ENCODE measurements around the gene ZNF536.
"Not testable (repeated sequence)": the region's sequence is repeated elsewhere in the genome, so short reads cannot be mapped to it uniquely, and the experiment has no call there.

ZNF536 gene

GRCh38 chr19:30446850-30447552 is 74.8 kb downstream of the ZNF536 start:
- no peak for DNase-seq
- ATAC-seq, result no peak

DNA sequence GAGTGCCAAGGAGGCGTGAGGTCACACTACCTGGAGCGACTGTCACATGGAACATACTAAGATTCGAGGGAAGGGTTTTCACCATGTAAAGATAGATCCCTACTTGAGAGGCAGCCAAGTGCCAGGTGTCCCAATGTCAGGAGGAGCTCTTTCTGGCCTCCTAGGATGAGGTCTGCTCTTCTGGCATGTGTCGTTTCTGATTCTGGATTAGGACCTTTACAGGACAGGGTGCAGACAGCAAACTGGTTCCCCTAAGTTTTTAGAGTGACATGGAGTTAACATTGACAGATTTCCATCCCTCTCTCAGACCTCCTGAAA is 75.3 kb downstream of the ZNF536 start:
- ATAC-seq (no peak), DNase-seq (no peak)

DNA sequence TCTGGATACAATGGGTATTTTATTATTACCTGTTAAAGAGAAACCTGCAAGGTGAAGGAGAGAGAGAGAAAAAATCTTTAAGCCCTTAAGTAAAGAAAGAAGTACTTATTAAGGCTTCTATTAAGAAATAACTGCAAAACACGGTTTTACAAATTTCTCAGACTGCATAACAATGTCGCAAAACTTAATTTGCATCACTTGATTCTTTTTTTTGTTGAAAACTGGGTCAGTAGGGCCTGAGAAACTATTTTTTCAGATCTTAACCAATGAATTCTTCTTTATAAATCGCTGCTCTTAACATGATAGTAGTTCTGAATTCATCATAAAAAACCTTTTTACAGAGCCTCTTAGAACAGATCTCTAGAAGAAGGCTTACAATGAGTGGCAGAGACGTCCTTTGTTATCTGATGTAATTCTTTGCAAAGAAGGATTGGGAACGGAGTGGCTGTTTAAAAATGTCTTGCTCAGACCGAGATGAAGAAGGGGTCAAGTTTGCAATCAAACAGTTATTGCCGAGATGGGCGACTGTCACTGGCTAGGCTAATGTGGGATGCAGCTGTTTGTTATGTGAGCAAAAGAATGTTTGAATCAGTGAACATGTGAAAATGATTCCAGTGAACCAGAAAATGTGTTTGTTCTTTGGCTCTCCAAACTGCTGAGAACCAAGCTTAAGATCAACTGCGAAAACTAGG is 76.3 kb downstream of the ZNF536 start:
- ATAC-seq (no peak), DNase-seq (no peak)

GRCh38 chr19:30449078-30449590 is 77.0 kb downstream of the ZNF536 start:
- DNase-seq (no peak), ATAC-seq (no peak)

- no peak for ATAC-seq
- no peak for DNase-seq
Measured at GRCh38 chr19:30449673-30450072, 77.5 kb downstream of the ZNF536 start.

DNA sequence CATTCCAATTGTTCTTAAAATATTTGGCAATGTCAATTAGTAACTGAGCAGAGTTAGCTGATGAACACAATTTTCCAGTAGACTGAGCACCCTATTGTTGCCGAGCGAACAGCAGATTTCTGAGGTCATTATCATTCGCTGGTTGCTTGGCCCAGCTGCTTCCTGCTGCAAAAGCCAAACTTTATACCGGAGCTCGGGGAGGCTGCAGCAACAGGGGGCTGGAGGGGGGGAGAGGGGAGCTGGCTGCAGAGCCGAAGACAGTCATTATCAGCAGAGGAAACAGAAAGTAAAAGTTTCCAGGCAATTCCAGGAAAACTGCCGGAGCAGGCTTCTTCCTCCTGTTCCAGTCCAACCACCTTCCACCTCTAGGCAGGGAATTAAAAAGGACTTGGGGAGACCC is 77.9 kb downstream of the ZNF536 start:
- ATAC-seq, result no peak

DNA sequence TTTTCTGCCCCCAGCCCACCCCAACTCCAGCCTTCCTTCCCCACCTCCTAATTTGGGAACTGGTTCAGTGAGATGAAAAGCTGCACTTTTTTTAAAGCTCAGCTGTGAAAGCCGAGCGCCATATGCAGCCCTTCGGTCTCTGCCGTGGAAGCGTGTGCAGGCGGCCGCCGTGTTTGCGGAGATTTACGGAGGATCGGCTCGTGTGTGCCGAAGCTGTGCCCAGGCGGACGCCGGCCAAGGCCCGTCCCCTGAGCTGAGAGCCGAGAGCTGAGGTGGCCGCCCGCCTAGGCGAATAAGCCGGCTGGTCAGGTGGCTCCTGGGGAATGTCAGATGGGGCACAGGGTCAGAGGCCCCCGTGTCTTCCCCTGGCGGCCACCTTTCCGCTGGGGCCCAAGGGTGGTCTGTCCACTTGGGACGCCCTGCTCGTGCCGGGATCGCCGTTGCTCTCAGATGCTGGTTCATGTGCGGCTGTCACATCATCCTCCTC is 78.7 kb downstream of the ZNF536 start:
- DNase-seq (no peak), ATAC-seq (no peak)

More for the DNA sequence above, 77.9 kb downstream of the ZNF536 start:
- DNase-seq, result no peak

DNA sequence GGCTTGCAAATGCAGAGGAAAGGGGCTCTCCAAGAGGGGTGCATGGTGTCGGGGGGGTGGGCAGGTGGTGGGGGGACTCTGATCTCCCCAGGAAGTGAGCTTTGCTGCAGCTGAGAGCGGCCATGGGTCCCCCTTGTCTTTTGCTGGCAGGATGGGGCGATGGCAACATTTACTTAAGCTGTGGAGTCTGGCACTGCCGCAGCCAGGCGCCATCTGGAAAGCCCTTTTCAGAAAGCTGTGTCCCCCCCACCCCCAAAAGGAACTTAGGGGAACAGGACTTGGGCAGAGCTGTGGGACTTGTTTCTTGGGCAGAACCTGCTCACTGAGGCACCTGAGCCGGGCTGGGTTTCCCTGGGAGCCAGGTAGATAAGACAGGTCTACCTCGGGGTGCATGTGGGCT is 80.7 kb downstream of the ZNF536 start:
- ATAC-seq, result no peak

DNA sequence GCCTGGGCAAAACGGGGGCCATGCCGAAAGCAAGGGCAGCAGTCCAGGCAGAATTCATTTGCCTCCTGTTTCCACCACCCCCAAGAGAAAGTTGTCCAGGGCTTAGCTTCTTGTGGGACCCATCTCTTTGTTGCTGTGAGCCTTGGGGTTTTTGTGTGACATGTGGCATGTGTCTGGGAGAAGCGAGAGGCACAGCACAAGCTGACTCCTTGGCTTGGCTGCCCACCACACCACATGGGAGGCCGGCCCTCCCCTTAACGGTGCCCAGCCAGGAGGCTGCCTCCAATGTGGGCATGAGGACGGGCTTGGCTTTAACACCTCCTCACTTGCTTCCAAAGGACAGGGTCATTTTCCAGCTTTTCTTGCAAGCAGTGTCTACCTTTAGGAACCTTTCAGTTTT is 81.6 kb downstream of the ZNF536 start:
- ATAC-seq (no peak), DNase-seq (no peak)

More for the DNA sequence above, 80.7 kb downstream of the ZNF536 start:
- DNase-seq, result no peak

DNA sequence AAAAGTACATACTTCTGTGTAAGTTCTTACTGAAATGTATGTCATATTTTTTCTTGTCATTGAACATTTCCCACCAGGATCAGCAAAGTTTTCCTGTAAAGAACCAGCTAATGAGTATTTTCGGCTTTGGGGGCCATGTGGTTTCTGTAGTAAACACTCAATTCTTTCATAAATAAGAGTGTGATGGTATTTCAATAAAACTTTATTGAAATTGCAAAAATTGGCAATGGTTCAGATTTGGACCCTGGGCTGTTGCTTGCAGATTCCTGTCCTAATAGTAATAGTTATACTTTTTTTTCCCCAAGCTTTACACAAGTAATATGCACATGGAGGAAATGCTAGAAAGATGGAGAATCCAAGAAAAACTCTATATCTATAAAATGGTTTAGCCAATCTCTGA is 83.7 kb downstream of the ZNF536 start:
- no peak for DNase-seq
- ATAC-seq, result no peak

GRCh38 chr19:30457484-30457883 is 85.3 kb downstream of the ZNF536 start:
- no peak for DNase-seq
- ATAC-seq, result no peak

GRCh38 chr19:30459859-30460258 is 87.7 kb downstream of the ZNF536 start:
- ATAC-seq (no peak), DNase-seq (no peak)

DNA sequence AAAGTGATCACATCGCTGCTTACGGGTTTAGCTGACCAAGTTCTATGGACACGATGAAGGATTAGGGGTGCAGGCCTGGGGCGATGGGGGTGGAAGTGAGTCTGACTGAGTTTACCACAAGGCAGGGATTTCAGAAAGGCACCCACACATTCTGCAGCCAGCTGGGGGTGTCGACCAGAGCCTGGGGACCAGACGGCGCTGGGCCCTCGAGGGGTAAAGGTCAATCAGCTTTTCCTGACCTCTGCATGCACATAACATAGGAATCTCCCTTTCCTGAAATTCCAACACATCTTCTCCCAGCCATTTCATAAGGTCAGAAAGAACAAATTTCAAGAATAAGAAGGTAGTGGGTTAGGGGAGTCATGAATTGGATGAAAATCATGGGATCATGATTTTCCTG is 92.0 kb downstream of the ZNF536 start:
- DNase-seq (no peak), ATAC-seq (no peak)

DNA sequence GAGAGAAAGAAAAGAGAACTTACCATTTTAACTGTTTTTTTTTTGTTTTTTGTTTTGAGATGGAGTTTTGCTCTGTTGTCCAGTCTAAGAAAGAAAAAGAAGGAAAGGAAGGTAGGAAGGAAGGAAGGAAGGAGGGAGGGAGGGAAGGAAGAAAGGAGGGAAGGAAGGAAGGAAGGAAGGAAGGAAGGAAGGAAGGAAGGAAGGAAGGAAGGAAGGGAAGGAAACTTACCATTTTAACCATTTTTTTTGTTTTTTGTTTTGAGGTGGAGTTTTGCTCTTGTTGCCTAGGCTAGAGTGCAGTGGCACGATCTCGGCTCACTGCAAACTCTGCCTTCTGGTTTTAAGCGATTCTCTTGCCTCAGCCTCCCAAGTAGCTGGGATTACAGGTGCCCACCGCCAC is 94.4 kb downstream of the ZNF536 start:
- not testable (repeated sequence) for ATAC-seq, DNase-seq

GRCh38 chr19:30467239-30467638 is 95.1 kb downstream of the ZNF536 start:
- ATAC-seq, result no peak

GRCh38 chr19:30469774-30470173 is 97.6 kb downstream of the ZNF536 start:
- DNase-seq, result no peak
- no peak for ATAC-seq

More at GRCh38 chr19:30467239-30467638, 95.1 kb downstream of the ZNF536 start:
- DNase-seq, result no peak

GRCh38 chr19:30471441-30471840 is 99.3 kb downstream of the ZNF536 start:
- ATAC-seq, result no peak
- DNase-seq, result no peak

DNA sequence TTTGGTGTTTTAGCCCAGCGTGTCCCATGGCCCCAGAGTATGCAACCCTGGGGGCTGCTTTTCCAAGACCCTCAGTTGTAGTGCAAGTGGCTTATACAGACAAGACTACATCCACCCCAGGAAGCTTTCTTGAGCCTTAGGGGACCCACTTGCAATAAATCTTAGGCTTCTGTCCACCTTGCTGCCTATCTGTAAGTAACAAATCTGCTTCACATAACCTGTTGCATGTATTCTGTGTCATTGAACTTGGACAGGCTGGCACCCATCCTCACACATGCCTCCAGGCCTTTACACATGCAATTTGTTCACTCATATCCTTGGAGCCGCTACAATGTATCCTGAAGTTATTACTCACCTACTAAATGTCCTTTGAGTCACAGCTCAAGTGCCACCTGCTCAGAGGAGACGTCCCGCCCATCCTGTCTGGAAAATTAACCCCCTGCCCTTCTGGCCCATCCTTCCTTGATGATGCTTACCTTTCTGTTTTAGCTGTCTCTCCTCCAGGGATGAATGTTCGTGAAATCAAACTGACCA is 101.2 kb downstream of the ZNF536 start:
- DNase-seq (no peak), ATAC-seq (no peak)

DNA sequence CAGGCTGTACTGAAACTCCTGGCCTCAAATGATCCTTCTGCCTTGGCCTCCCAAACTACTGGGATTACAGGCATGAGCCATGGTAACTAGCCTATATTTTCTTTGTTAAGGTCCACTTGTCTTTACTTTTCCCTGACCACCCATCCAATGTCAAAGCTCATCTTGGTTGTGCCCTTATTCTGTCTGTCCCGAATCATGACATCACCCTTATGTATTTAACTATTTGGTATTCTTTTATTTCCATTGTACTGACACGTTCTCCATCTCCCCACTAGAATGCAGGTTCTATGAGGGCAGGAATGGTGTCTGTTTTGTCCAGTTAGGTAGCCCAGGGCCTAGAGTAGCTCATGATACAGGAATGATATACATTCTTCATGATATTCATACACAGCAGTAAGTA is 104.8 kb downstream of the ZNF536 start:
- no peak for DNase-seq
- no peak for ATAC-seq

- DNase-seq (no peak), ATAC-seq (no peak)
Measured at GRCh38 chr19:30479231-30479630, 107.0 kb downstream of the ZNF536 start.

- no peak for ATAC-seq
Measured at GRCh38 chr19:30480097-30480496, 107.9 kb downstream of the ZNF536 start.

DNA sequence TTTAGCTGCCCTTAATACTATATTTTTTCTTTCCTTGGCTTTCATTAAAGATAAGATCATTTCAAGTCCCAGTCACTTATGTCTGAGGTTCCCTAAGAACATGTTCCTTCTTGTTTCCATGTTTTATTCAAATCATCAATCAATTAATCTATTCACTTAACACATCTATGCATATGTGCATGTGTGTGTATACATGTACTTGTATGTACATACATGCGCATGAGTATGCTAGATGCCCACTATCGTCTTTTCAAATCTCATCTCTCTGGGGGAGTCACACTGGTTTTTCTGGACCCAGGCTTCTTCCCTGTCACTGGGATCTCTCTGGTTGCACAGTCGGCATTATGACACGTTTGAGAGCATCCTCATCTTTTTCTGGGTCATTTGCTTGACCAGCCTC is 108.9 kb downstream of the ZNF536 start:
- ATAC-seq (no peak), DNase-seq (no peak)

More at GRCh38 chr19:30480097-30480496, 107.9 kb downstream of the ZNF536 start:
- DNase-seq, result no peak

DNA sequence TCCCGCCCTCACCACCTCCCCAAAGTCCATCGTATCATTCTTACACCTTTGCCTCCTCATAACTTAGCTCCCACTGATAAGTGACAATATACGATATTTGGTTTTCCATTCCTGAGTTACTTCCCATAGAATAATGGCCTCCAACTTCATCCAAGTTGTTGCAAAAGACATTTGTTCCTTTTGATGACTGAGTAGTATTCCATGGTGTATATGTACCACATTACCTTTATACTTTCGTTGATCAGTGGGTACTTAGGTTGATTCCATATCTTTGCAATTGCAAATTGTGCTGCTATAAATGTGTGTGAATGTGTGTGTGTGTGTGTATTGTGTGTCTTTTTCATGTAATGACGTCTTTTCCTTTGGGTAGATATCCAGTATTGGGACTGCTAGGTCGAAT is 109.6 kb downstream of the ZNF536 start:
- no peak for DNase-seq
- no peak for ATAC-seq

Measured in stimulated activated naive CD8-positive, alpha-beta T cell treated with anti-CD3 and anti-CD28 coated beads, Interleukin-15, Interleukin-2, amounts not matched to agents 100 U/mL and 50 U/mL, for 24 hours (primary cell).